ENCODE data around the gene HS3ST1.

GRCh38 chr4:11376146-11376545, 52.5 kb downstream of the HS3ST1 start:
- TF ChIP-seq POLR2A (IDR thresholded peaks at IDR 0.05; ENCODE audit: low read depth, low read length) (no peak), POLR2AphosphoS5 (IDR thresholded peaks at IDR 0.05; ENCODE audit: low read depth, low read length) (no peak)
